GM18517 (cell line): ENCODE results near the gene TTC9B.

ENCODE experiments used
- ATAC-seq: cut with Tn5 transposase; IDR thresholded peaks from one replicate; pipeline ENCODE4 v1.9.1; 2021; ENCODE audit warnings: mild to moderate bottlenecking, moderate library complexity; ENCODE audit not compliant: unreplicated experiment

The TTC9B gene

DNA sequence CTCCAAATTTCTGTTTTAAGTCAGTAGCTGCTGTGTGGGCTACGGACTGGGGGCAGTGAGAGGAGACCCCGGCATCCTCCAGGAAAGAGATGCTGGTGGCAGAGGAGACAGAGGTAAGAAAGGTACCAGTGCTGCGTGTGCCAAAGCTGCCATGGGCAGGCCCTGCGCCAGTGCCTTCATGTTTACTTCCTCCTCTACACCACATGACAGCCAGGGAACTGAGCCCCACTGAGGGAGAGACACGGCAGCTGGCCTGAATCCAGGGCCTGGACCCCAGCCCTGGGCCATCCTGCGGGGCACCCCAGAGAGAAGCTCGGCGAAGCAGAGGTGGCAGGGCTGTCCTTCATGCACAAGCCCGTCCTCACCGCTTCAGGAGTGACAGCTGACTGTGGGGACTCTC lies 31.0 kb upstream of the TTC9B start:
- no peak for ATAC-seq

DNA sequence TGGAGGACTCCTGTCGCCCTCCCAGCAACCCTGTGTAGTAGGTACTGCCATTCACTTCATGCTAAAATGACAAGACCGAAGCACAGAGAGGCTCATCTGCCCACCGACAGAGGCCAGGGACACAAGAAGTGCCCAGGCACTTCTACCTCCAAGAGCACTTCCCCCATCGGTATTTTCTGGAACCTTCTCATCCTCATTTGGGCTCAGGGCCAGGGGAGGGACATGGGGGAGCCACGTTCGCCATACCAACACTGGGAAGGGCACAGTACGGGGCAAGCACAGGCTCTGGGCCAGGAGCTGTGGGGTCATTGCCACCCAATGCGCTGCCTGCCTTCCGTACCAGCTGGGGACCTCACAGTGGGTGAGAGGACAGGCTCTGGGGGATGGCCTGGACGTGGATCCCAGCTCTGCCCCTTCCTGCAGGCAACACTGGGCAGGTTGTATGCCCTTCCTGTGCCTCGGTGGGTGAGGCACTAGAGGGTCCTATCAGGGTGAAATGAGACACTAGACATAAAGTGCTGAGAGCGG lies 29.6 kb upstream of the TTC9B start:
- ATAC-seq: no peak

DNA sequence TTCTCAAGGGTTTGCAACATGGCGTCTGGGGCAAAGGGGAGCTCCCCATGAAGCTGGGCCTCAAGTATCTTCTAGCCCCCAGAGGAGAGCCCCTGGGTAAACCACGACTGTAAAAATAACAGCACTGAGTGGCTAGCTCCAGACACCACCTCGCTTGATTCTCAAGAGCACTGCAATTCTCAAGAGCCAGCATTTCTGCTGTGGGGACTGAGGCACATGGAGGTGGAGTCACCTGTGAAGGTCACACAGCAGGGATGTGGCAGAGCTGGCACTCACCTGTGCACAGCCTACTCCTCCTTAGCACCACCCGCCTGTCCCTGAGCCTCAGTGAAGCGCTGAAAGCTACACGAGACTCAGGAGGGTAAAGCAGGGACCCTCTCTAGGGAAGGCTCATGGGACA lies 29.0 kb upstream of the TTC9B start:
- ATAC-seq: no peak

DNA sequence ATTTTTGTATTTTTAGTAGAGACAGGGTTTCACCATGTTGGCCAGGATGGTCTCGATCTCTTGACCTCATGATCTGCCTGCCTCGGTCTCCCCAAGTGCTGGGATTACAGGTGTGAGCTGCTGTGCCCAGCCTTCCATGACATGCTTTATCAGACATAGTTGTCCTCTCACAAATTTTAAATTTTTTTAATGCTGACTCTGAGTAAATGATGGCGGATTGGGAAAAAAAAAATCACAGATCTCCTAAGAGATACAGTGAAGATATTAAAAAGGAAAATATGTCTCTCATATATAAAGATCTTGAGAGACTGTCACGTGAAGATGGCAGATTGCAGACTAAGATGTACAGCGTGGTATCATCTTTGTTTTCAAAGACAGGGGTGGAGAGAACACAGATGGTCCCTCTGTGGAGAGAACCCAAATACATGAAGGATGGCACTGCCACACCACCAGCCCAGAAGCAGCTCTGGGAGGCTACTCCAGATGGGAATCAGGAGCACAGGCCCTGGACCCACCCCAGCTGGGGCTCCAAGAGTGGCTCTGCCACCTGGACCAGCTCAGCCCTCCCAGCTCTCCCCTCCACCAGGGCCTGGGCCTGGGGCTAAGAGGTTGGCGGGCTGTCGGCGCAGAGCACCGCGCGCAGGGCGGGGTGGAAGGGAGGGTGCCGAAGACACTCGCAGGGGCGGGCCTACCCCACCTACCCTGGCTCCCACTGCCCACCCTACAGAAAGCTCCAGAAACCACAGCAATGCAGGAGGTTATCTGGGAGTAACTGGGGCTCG lies 28.3 kb upstream of the TTC9B start:
- ATAC-seq: no peak

DNA sequence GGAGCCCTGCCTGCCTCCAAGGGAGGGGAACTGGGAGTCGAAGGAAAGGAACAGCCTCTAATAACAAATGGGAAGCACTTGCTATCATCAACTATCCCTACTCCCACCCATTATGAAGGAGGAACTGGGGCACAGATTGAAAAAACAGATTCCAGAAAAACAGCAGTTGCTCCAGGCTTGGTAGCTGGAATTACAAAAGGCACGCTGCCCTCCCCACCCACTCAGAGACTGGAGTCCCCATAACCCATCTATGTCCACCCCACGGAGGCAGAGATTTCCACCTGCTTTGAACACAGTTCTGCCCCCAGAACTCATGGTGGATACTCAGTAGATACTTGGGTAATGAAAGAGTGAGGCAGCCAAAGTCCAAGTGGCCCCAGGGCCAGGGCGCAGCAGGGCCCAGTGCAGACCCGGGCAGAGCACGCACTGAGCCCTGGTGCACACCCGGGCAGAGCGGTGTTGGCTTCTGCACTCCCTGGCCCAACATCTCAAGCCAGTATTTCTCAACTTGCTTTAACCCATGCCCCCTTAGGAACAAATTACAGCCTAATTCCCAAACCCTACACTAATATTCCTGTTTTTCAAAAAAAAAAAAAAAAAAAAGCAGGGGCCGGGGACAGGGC lies 27.4 kb upstream of the TTC9B start:
- ATAC-seq: no peak

DNA sequence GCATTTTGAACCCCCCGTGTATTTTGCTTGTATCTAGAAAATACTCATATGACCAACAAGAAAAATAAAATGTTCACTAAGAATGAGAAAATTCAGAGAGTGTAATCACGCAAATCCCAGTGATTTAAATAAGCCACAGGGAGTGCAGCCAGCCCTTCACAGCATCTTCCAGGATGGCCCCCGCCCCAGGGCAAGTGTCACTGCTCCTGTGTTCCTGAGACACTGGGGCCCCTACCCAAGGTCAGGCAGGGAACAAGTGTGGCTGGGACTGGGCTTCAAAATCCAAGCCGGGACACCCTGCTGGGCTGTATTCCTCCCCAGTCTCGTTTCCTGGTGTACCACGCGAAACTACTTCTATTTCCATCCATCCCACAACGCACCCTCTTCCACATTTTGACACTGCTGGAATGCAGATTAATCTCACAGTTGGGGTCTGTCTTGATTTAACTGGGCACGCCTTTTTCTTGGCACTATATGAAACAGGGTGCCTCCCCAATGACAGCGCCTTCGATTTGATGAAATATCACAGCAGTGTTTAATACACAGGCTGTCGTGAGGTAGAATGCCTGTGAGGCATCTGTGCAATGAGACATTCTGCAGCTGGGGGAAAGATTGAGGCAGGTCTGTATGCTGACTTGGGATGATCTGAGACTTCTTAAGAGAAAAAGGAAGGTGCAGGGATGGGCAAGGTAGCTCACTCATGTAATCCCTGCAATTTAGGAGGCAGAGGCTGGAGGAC lies 26.6 kb upstream of the TTC9B start:
- no peak for ATAC-seq

DNA sequence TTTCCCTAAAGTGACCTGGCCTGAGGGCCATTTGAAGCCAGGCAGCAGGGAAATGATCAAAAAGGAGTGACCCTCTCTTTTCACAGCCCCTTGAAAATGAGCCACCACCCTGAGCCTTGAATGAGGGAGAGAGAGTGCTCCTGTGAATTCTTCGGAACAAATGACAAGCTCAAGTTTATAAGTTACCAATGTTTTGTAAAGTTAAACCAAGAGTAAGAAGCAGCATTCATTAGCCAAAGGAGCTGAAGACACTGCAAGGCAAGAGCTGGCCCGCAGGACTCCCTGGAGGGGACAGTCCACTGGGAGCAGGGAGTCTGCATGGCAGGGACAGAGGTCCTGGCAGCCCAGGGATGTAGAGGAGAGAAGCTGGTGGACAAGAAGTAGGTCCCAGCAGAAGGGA lies 25.0 kb upstream of the TTC9B start:
- ATAC-seq: no peak

DNA sequence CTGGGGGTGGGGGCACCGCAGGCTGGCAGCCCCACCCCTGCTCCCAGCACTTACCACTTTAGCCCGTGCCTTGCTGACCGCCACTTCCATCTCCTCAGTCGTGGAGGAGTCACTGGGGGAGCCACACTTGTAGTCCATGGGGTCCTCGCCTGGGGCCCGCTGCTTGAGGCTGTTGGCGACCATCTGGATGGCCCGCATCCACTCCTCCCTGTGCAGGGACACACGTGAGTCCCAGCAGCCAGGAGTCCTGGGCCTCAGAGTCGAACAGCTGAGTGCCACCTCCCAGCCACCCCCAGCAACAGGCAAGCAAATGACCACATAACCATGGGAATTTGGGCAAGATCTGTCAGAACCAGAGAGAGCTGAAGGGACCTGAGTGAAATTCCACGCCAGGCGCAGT lies 24.3 kb upstream of the TTC9B start:
- ATAC-seq: no peak

DNA sequence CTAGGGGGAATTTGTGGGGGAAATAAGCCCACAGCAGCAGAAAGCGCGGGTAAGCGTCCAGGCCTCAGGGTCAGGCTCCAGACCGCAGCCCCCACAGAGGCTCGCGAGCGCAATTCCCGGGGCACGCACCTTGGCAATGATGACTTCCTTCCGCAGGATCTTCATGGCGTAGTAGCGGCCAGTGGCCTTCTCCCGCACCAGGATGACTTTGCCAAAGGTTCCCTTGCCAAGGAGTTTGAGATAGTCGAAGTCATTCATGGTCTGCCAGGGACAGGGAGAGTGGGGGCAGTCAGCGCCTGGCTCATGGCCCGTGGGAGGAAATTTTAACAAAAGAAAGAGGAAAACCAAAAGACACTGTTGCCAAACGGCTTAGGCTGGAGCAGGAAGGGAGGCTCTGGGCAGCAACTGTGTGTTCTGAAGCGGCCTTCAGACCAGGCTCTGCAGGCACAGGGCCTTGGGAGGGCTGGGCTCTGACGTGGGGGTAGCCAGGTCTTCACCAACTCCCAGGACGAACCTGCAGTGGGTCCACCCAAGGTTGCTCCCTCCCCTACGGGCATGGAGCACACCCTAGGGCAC lies 23.7 kb upstream of the TTC9B start:
- ATAC-seq: no peak

DNA sequence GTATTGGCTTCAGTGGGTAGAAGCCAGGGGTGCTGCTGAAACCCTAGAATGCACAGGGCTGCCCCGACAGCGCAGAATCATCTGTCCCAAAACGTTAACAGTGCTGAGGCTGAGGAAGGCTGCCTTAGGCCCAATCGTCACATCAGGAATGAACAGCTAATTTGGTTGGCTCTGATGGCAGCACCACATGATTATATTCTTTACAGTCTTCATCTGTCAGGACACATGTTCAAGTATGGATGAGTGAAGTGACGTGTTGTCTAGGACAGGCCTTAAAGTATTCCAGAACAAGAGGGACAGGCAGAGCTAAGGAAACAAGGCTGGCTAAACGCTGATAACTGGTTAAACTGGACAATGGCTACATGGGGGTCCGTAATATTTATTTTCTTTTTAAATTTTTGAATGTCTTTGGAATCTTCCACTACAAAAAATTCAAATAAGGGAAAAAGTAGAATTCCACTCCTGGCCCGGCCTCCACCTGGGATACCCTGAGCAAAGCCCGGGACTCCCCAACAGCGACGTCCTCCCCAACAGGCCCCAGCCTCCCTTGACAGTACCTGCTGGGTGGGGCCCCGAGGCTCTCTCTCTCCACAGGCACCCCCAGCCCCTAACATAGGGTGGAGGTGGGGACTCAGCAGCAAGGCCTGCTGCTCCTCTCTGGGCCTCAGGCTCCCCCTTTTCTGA lies 23.1 kb upstream of the TTC9B start:
- ATAC-seq: no peak

DNA sequence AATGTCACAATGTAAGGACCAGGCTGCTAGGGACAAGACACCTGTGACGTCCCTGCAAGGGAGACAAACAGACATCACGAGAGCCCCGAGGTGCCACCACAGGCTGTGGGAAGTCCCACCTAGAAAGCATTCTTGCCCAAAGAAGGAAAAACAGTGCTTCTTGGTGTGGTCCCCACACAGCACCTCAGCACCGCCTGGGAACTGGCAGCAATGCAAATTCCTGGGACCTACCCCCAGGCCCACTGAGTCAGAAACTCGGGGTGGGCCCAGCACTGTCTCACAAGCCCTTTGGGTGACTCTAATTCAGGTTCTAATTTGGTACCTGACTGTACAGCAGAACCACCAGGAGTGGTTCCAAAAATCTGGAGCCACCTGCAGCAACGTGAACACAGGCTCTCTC lies 22.1 kb upstream of the TTC9B start:
- no peak for ATAC-seq

DNA sequence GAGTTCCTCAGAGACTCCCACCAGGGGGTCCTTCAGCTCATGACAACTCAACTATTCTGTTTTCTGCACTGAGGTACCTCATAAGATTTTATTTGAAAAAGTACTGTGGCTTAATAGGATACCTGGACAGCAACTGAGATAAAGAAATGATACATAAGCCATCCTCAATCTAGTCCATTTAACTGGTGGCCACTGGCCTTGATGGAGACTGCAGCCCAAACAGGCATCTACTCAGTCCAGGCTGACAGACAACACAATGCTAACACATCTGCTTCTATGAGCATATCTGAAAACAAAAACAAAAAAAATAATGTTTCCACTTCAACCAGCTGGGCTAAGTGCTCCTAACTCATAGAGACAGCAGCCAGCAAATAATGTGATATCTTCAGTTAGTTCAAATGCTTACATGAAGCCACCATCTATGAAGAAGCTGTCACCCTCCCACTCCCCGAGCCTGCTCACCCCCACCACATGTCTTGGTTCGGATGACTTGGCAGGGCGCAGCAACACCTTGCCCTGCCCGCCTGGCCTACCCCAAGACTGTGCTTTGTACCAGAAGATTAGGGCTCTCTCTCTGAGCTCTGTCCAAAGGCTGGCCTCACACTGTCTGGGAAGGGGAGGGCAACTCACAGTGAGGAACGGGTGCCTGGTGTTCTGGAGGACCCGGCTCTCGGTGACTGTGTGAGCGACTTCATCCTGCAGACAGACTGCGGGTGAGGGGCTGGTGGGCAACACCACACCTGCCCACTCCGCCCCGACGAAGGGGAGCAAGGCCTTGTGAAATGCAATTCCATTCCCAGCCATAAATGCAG lies 21.4 kb upstream of the TTC9B start:
- ATAC-seq: no peak

DNA sequence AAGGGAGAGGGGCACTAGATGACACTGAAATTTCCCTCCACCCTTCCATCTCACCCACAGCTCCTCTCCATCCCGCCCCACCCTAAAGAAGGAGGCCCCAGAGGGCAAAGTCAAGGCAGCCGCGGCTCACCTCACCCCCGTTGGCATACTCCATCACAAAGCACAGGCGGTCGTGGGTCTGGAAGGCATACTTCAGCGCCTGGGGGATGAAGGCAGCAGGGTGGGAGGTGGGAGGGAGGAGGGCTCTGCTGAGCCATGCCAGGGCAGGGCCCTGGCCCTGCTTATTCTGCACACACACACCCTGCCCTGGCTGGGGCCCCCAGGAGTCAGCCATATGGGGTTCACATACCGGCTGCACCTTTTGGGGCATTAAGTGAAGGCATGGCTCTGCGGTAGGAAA lies 20.6 kb upstream of the TTC9B start:
- ATAC-seq: no peak

DNA sequence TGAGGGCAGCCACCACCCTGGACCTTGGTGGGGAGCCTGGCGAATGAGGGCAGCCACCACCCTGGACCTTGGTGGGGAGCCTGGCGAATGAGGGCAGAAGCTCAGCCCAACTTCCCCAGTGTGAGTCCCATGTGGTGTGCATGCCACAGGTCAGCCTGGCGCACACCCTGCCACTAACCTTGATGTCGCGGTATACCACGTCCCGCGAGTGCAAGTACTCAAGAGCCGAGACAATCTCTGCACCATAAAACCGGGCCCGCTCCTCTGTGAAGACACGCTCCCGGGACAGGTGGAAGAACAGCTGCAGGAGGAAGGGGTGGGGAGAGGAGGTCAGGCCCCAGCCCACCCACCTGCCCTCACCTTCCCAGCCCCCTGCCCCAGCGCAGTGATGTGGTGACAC lies 19.6 kb upstream of the TTC9B start:
- no peak for ATAC-seq

DNA sequence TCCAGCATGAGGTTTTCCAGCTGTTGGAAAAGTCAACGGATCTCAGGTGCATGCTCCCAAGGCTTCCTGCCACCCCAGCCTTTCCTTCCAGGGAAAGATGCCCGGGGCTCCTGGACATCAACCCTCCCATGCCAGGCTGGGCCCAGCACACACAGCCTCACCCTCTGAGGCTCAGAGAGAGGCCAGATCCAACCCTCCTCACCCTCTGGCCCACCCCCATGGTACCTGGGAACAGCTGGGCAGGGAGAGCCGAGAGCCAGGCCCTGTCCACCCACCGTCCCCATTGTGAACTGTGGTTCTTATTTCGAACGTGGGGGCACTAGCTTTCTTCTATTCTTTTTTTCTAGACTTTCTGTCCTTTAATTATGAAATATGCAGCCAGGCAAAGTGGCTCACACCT lies 18.2 kb upstream of the TTC9B start:
- no peak for ATAC-seq

DNA sequence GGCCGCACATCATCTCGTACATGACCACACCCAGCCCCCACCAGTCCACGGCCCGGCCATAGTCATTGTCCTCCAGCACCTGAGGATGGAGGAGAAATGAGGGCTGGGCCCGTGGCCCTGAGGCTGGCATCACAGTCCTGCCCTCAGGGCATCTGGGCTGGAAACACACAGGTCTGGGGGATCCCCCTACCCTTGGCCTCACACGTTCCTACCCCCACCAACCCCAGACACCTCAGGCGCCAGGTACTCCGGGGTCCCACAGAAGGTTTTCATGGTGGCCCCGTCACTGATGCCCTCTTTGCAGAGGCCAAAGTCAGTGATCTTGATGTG lies 17.8 kb upstream of the TTC9B start:
- no peak for ATAC-seq

DNA sequence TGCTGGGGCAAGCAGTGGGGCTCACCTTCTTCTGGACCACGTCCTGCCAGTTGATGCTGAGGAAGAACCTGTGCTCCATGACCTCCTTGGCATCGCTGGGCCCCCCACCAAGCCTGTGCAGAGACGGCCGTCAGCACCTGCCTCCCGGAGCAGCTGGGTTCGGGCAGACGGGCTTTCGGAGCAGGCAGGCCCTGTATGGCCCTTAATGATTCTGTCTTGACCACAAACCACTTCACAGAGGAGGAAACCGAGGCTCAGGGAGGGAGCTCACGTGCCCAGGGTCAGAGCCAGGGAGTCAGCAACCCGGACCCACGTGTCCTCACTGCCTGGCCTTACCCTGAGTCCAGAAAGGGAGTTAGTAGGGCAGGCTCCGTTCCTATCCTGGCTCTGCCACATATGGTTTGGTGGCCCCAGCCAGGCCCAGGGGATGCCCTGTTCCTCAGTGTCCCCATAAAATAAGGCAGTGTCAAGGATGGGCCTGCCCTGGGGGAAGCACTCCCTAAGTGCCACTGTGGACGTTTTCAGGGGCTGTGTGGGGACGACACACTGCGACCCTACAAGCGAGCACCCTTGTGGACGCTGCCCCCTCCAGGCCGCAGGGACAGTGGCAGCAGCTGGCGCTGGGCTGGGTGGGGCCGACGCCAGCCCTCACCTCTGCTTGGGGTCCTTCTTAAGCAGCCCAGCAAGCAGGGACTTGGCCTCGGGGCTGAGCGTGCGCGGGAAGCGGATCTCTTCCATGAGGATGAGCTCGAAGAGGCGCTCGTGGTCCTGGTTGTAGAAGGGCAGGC lies 17.2 kb upstream of the TTC9B start:
- ATAC-seq: no peak

DNA sequence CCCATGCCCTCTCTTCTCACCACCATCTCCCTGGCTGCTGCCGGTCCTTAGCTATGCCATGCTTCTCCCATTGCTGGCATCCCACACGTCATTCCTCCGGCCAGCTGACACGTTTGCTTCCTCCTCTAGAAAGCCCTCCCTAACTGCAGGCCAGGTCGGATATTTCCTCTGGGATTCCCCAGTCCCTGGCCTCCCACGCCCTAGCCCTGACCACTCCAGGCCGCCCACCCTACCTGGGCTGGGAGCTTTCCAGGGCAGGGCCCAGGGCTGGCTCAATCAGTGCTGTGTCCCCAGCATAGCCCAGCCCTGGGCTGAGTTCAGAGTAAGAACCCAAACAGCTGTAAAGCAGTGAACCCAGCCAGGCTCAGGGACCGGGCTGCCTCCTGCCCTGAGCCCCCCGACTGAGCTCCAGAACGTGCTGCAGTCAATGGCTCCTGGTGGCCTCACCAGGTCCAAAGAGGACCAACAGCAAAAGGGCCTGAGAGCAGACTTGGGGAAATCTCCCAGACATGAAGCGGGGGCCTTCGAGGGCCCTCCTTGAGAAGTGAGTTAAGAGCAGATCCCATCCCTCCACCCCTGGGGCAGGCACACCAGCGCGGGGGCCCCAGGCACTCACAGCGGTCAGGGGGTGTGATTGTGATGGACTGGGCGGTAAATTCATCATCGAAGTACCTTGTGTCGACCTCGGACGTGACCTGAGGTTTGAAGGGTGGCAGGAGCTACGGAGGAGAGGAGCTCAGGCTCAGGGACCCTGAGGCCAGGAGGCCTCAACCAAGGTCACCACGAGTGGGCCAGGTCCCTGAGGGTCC lies 16.4 kb upstream of the TTC9B start:
- ATAC-seq: no peak
